Gastroesophageal sphincter (tissue), 3 donors: Measurements from ENCODE around the gene ITPKC.

ENCODE experiments used
- POLR2A ChIP-seq, 2 donors: fragments of 450-650 bp; IDR thresholded peaks; one replicate each; pipeline ENCODE4 v1.6.1; 2017; ENCODE audit warnings: antibody characterized with exemption in 2 of 2, mild to moderate bottlenecking in 2 of 2, moderate library complexity in 1 of 2
- POLR2AphosphoS5 ChIP-seq: sonication (generic); formaldehyde crosslinking; IDR thresholded peaks from one replicate; pipeline ENCODE4 v1.6.1; 2017; ENCODE audit warnings: antibody characterized with exemption
- TF ChIP-seq, protein P1 (sequence below), 4 experiments: fragments of 200-600 bp in 2 of 4; fragments of 450-650 bp in 2 of 4; sonication (generic) in 1 of 4; IDR thresholded peaks; one replicate each; pipeline ENCODE4 v1.5.1; 2017 to 2019; ENCODE audit warnings: antibody characterized with exemption in 4 of 4, mild to moderate bottlenecking in 2 of 4, moderate library complexity in 2 of 4

DNA sequence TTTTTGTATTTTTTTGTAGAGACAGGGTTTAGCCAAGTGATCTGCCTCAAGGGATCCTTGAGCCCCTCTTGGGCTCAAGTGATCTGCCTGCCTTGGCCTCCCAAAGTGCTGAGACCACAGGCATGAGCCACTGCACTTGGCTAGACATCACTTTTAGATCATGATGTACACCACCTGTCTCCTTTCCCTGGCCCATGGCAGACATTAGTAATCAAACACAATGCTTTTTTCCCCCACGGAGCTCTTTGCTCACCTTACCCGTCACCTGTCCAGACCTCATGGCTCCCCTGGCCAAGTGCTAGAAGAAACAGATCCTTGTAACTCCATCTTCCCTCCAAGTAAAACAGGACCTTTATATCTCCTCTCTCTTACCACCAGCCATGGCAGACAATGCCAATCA lies 44.9 kb upstream of the ITPKC start:
- TF ChIP-seq, protein P1, sequence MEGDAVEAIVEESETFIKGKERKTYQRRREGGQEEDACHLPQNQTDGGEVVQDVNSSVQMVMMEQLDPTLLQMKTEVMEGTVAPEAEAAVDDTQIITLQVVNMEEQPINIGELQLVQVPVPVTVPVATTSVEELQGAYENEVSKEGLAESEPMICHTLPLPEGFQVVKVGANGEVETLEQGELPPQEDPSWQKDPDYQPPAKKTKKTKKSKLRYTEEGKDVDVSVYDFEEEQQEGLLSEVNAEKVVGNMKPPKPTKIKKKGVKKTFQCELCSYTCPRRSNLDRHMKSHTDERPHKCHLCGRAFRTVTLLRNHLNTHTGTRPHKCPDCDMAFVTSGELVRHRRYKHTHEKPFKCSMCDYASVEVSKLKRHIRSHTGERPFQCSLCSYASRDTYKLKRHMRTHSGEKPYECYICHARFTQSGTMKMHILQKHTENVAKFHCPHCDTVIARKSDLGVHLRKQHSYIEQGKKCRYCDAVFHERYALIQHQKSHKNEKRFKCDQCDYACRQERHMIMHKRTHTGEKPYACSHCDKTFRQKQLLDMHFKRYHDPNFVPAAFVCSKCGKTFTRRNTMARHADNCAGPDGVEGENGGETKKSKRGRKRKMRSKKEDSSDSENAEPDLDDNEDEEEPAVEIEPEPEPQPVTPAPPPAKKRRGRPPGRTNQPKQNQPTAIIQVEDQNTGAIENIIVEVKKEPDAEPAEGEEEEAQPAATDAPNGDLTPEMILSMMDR (IDR thresholded peaks at IDR 0.05), result no peak
- TF ChIP-seq POLR2AphosphoS5, result no peak
- TF ChIP-seq POLR2A (IDR thresholded peaks at IDR 0.05), result no peak
